K562 (cell line): Measurements from ENCODE around the gene NRP2. TPM values are rescaled to one million over a fixed set of nuclear protein-coding genes. Genes with fewer than 3 reads are reported as not detected.

Source experiments
- GTF3C2 ChIP-seq: IDR thresholded peaks from 3 replicates; pipeline ENCODE4 v1.6.1; 2011; ENCODE audit warnings: borderline replicate concordance, mild to moderate bottlenecking, moderate library complexity; ENCODE audit not compliant: insufficient read length; ENCODE audit errors: extremely low read depth
- MTA3 ChIP-seq: fragments of 450-650 bp; formaldehyde crosslinking; IDR thresholded peaks from 2 replicates; pipeline ENCODE4 v1.6.1; 2017; ENCODE audit warnings: mild to moderate bottlenecking, borderline replicate concordance
- RERE ChIP-seq: sonication (generic); formaldehyde crosslinking; IDR thresholded peaks from 2 replicates; pipeline ENCODE4 v1.8.0; 2023; ENCODE audit warnings: missing genetic modification reagents, mild to moderate bottlenecking, borderline replicate concordance
- ZBTB5 ChIP-seq: fragments of 450-650 bp; IDR thresholded peaks from 2 replicates; pipeline ENCODE4 v1.6.1; 2017; ENCODE audit warnings: antibody characterized with exemption
- ZNF274 ChIP-seq: IDR thresholded peaks from 2 replicates; pipeline ENCODE4 v1.6.1; 2011; ENCODE audit warnings: low read depth, mild to moderate bottlenecking, low read length, moderate library complexity, borderline replicate concordance
- ZNF512 ChIP-seq: IDR thresholded peaks from 2 replicates; pipeline ENCODE4 v1.6.1; 2016; ENCODE audit warnings: missing genetic modification characterization, missing compliant biosample characterization
- polyA plus RNA-seq, 8 experiments: library from polyadenylated mRNA; depleted of rRNA in 4 of 8; stranded (reverse) in 5 of 8; unstranded in 3 of 8; fragments of >200 nt; fragmentation: Nextera tagmentation in 2 of 8; fragmentation: Illumina TruSeq in 1 of 8; extraction: Ambion mirVana in 2 of 8; extraction: Trizol in 1 of 8; gene quantifications; 2 replicates each; pipeline versions ENCODE4 v1.2.1 to v1.2.3, GENCODE V29; 2011 to 2014; ENCODE audit warnings: inconsistent platforms in 1 of 8, missing spikeins in 1 of 8
- total RNA-seq, 7 experiments: library from RNA; depleted of rRNA in 6 of 7; stranded (reverse); fragments of >200 nt in 6 of 7; fragmentation: Illumina TruSeq in 2 of 7; extraction: Trizol in 2 of 7; gene quantifications; 2 replicates each; pipeline versions ENCODE4 v1.2.1 to v1.2.3, GENCODE V29; 2011 to 2021; ENCODE audit warnings: low replicate concordance in 1 of 7

Gene NRP2
- total and polyA plus RNA-seq, 9 of the 15 experiments (the other 6 are each of a cell fraction or from before 2014, with no cell fraction given), result 0.05 to 0.31 (median 0.15) TPM; not detected in 5

- TF ChIP-seq RERE (CRISPR knock-in tag) (no peak), MTA3 (no peak), ZBTB5 (no peak), ZNF274 (no peak), ZNF512 (tag) (no peak), GTF3C2 (no peak)
Measured at GRCh38 chr2:205757271-205757670, 75.0 kb downstream of the NRP2 start (continued).
